Epithelial cell of esophagus (primary cell): ENCODE measurements around the gene NFIL3.

Experiments
- DNase-seq: peaks from one replicate; pipeline ENCODE4 v3.0.0; 2010; ENCODE audit warnings: low read depth
- H3K4me3 ChIP-seq: 2 replicates; pipeline ENCODE4 v1.5.1; 2011; ENCODE audit warnings: mild to moderate bottlenecking, low read length, control low read depth
- TF ChIP-seq, protein P1 (sequence below): IDR thresholded peaks from 2 replicates; pipeline ENCODE4 v1.5.1; 2011; ENCODE audit warnings: low read depth, mild to moderate bottlenecking, low read length, control low read depth, inconsistent platforms; ENCODE audit not compliant: insufficient read depth; ENCODE audit errors: missing control alignments

NFIL3 gene

DNA sequence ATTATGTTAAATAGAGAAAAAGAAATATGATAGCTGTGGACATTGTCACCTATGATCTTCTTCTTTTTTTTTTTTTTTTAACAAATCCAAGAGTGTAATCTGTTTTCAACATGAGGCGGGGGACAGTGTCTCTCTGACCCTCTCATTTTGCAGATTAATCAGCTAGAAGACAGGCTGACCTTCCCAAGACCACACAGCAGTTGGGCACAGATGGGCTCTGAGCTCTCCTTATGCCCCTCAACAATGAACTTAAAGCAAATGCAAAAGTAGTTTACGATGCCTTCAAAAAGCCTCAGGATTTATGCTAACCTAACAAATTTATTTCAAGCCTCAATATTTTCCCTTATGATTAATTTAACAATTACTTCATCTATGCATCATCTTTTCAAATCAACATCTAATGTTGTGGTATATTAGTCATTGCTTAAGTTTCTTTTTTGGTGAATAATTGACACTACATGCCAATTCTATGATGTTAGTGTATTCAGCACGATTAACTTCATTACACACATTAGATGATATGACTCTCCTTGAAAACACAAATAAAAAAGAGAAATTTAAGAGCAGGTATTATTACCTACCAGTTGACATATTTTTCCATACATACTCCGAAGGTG, 7.4 kb downstream of the NFIL3 start:
- peak; percentile 81 for DNase-seq
- TF ChIP-seq, protein P1, sequence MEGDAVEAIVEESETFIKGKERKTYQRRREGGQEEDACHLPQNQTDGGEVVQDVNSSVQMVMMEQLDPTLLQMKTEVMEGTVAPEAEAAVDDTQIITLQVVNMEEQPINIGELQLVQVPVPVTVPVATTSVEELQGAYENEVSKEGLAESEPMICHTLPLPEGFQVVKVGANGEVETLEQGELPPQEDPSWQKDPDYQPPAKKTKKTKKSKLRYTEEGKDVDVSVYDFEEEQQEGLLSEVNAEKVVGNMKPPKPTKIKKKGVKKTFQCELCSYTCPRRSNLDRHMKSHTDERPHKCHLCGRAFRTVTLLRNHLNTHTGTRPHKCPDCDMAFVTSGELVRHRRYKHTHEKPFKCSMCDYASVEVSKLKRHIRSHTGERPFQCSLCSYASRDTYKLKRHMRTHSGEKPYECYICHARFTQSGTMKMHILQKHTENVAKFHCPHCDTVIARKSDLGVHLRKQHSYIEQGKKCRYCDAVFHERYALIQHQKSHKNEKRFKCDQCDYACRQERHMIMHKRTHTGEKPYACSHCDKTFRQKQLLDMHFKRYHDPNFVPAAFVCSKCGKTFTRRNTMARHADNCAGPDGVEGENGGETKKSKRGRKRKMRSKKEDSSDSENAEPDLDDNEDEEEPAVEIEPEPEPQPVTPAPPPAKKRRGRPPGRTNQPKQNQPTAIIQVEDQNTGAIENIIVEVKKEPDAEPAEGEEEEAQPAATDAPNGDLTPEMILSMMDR, result no peak
- H3K4me3 ChIP-seq, result no peak overlapping the region

DNA sequence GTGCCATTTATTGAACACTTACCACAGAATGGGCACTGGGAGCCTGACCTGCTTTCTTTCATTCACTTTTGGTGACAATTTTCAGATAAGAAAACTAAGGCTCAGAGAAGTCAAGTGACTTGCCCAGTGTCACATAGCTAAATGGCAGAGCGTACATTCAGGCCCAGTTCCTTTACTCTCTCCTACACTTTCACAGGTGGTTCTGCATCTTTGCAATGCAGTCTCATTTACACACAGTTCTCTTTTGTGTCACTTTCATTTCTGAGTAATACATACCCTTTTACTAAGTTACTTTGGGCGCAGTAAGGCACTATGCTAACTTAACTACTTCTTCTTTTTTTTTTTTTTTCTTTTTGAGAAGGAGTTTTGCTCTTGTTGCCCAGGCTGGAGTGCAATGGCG, 8.3 kb downstream of the NFIL3 start:
- TF ChIP-seq, protein P1, result no peak
- H3K4me3 ChIP-seq, result no peak overlapping the region
- no peak for DNase-seq

DNA sequence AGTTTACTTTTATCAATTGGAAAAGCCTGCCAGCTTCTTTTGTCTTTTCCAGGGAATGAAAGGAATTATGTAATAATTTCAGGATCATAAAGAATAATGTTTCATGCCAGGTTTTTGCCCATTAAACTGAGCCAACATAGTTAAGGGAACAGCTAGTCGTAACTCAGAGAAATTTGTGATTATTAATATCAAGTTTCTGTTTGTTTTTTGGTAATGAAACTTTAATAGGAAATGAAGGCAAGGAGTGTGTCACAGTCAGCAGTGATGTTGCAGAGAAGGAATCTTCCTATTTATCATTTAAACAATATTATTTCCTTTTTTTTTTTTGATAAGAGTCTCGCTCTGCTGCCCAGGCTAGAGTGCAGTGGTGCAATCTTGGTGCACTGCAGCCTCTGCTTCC, 10.7 kb downstream of the NFIL3 start:
- TF ChIP-seq, protein P1, result no peak
- no peak overlapping the region for H3K4me3 ChIP-seq
- DNase-seq, result no peak

DNA sequence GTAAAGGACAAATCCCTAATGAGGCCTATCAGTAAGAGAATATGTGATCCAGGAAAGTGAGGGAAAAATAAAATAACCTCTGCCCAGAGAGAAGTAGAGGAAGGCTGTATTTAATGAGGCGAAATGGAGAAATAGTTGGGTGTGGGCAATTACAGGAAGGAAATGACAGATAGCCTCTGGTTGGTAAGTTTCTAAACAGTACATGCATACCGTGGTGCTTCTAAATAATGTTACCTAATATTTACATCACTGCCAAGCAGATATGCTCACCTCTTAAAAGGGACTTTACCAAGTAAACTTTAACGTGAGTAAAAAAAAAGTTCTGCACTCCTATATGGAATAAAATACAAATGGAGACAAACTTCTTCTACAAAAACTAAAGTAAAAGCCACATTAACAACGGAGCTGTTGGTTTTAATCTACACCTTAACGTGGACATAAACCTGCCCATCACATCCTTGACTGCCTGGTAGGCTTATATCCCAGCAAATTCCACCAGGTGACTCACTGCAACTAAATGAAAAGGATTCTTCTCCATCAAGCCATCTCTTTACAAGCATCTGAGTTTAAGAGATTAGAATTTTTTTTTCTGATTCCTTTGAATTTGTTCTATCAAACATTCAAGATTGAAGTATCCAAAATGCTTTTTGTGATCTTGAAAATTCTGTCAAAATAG, 12.4 kb downstream of the NFIL3 start:
- TF ChIP-seq, protein P1, result peak; percentile 5
- no peak overlapping the region for H3K4me3 ChIP-seq
- DNase-seq, result peak; percentile 63

DNA sequence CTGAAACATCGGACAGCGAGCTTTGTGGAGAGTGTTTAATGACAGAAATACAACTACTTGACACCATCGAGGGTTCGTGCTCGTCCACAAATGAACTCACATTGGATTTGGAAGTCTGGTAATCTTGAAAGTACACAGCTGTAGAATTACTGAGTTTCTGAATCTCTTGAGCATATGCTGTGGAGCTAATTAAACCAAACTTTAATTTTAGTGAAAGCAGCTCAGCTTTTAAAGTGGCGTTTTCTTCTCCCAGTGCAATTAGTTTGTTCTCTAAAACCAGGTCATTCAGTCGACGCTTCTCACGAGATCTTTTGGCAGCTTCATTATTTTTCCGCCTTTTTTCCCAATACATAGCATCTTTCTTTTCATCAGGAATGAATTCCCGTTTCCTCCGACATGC, 13.5 kb downstream of the NFIL3 start:
- TF ChIP-seq, protein P1, result no peak
- DNase-seq, result no peak
- no peak overlapping the region for H3K4me3 ChIP-seq

DNA sequence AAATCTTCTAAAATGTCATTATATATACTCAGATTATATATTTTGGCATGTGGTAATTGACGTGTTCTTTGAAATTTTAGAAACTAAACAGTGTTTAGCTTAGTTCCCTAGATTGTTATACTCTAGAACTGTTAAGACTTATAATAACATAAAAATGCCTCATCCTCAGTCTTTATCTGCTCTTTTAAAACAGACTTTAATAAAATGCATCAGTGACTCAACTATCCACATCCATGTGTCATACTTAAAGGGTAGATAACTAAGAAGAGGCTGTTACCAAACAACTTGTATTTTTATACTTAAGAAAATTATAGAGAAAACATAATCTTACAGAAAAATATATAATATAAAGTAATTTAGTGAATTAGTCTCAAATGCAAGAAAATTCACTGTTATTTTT, 15.2 kb downstream of the NFIL3 start:
- no peak overlapping the region for H3K4me3 ChIP-seq
- no peak for DNase-seq
- TF ChIP-seq, protein P1, result no peak

DNA sequence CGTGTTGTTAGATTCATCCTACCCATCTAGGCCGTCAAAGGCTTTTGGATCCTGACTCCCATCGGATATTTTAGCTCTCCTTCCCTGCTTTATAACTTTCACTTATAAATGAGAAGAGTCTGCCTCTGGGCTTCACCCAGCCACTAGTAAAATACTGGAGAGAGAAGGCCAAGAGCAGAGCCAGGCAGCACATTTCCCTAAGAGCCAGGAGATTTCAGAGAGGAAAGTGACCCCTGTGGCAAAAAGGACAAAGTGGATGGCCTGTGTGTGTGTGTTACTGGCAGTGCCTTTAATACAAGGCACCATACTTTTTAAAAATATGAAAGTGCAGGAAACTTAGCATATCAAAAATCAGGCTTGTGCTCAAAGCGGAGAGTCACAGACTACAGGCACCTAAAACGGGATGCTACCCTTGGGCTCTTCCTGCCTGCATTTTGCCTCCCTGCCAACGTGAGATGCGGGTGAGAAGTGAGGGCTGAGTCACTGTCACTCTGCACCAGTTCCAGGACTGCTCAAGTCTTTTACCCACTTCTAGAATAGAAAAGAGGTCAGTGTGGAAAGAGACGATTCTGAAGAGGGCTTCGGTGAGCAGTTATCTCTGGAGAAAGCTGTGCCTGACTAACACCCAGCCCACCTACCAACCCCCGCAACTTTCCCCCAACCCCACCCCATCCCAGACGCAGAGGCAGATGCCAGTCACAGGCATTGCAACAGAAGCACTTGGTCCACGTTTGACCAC, 15.9 kb downstream of the NFIL3 start:
- TF ChIP-seq, protein P1, result no peak
- H3K4me3 ChIP-seq, result no peak overlapping the region
- no peak for DNase-seq
